WI38 (cell line): ENCODE results near the gene HIRIP3.
"Not testable (repeated sequence)": the region's sequence is repeated elsewhere in the genome, so short reads cannot be mapped to it uniquely, and the experiment has no call there.

Source experiments
- H3K4me3 ChIP-seq: 2 replicates; pipeline ENCODE4 v1.5.1; 2011; ENCODE audit warnings: low read depth, mild to moderate bottlenecking, control low read depth, low read length
- TF ChIP-seq, protein P1 (sequence below): IDR thresholded peaks from 2 replicates; pipeline ENCODE4 v1.5.1; 2012; ENCODE audit warnings: low read depth, mild to moderate bottlenecking, control low read depth, low read length

HIRIP3 gene

DNA sequence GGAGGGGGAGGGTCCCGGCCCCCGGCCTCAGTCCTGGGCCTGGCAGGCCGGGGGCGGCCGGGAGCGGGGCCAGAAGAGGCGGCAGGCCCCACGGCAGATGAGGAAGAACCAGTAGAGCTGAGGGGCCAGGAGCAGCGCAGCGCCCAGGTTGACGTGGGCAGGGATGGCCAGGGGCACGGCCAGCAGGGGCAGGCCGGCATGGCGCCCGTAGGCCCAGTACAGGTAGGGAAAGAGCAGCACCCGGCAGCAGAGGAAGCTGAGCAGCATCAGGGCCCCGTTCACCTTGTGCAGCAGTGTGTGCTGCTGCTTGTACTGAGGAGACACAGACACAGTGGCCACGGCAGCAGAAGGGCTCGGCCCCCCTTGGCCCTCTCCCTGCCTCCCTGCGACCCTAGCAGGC, 29.7 kb upstream of the HIRIP3 start:
- H3K4me3 ChIP-seq = no peak overlapping the region

DNA sequence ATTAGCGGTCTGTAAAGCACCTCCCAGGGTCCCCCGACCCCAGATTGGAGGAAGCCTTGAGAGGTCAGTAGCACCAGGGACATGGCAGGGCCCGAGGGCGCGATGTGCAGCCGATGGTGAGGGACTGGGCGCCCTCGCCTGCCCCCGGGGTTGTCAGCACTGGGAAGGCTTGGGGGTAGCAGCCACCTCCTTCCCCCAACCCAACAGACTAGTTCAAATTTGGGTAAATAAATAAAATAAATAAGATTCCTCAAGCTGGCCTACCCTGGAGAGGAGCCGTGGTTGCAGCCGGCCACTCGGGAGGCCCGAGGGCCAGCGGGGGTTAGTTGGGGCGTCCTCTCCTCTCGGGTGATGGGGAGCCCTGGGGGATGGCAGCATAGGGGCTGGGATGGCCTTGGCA, 29.0 kb upstream of the HIRIP3 start:
- TF ChIP-seq, protein P1, sequence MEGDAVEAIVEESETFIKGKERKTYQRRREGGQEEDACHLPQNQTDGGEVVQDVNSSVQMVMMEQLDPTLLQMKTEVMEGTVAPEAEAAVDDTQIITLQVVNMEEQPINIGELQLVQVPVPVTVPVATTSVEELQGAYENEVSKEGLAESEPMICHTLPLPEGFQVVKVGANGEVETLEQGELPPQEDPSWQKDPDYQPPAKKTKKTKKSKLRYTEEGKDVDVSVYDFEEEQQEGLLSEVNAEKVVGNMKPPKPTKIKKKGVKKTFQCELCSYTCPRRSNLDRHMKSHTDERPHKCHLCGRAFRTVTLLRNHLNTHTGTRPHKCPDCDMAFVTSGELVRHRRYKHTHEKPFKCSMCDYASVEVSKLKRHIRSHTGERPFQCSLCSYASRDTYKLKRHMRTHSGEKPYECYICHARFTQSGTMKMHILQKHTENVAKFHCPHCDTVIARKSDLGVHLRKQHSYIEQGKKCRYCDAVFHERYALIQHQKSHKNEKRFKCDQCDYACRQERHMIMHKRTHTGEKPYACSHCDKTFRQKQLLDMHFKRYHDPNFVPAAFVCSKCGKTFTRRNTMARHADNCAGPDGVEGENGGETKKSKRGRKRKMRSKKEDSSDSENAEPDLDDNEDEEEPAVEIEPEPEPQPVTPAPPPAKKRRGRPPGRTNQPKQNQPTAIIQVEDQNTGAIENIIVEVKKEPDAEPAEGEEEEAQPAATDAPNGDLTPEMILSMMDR = no peak

More for the DNA sequence above, 29.7 kb upstream of the HIRIP3 start:
- TF ChIP-seq, protein P1 = no peak

DNA sequence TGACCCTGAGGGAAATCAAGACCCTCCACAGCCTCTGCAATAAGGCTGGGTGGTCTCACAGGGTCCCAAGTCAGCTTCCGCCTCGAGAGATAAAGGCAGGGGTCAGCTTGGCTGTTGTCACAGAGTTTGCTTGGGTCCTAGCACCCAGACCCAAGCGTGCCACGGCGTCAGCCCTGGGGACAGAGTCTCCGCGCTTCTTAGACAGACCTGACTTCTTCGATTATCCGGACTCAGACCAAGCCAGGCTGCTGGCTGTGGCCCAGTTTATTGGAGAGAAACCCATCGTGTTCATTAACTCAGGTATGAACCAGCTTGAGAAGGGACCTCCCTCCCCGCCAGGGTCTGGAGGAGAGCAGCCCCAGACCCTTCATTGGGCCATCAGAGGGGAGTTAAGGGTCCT, 28.2 kb upstream of the HIRIP3 start:
- no peak overlapping the region for H3K4me3 ChIP-seq
- TF ChIP-seq, protein P1 = no peak

More for the DNA sequence above, 29.0 kb upstream of the HIRIP3 start:
- no peak overlapping the region for H3K4me3 ChIP-seq

DNA sequence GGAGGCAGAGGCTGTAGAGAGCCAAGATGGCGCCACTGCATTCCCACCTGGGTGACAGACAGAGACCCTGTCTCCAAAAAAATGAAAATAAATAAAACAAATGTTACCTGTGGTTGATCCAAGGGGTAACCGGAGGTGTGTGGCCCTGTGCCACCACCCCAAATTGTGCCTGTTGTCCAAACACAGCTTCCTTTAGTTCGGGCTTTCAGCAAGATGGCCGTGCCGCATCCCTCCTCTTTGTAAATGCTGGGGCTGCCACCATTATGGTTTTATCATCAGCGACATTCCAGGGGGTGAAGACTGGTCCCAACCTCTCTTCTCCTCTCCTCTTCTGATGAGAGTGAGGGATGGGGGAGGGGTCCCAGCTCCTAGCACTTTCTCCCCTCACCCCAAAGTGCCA, 27.5 kb upstream of the HIRIP3 start, which contains the start of gene C16orf92:
Gene C16orf92 (plus strand): TSS at position 312 of the 400 bp plus-strand sequence. CDS start 143 bp downstream, outside the sequence.
- TF ChIP-seq, protein P1 = no peak
- H3K4me3 ChIP-seq = no peak within 1 kb of the TSS

DNA sequence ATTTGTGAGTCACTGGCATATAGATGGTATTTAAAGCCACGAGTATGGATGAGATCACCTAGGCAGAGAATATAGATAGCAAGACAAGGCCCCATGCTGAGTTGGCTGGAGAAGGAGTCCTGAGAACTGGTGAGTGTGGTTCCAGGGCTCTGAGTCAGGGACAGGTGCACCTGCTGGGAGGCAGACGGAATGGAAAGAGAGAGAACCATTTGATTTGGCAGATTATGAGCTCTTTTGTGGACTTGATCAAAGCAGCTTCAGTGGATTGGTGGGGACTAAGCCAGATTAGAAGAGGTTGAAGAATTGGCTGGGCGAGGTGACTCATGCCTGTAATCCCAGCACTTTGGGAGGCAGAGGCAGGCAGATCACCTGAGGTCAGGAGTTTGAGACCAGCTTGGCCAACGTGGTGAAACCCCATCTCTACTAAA, 23.3 kb upstream of the HIRIP3 start:
- TF ChIP-seq, protein P1 = no peak
- H3K4me3 ChIP-seq = no peak overlapping the region

DNA sequence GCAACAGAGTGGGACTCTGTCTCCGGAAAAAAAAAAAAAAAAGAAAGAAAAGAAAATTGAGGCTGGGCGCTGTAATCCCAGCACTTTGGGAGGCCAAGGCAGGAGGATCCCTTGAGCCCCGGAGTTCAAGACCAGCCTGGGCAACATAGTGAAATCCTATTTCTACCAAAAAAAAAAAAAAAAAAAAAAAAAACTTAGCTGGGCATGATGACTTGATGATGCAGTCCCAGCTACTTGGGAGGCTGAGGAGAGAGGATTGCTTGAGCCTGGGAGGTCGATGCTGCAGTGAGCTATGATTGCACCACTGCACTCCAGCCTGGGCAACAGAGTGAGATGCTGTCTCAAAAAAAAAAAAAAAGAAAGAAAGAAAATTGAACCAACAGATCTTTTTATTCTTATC, 22.5 kb upstream of the HIRIP3 start:
- not testable (repeated sequence) for H3K4me3 ChIP-seq

DNA sequence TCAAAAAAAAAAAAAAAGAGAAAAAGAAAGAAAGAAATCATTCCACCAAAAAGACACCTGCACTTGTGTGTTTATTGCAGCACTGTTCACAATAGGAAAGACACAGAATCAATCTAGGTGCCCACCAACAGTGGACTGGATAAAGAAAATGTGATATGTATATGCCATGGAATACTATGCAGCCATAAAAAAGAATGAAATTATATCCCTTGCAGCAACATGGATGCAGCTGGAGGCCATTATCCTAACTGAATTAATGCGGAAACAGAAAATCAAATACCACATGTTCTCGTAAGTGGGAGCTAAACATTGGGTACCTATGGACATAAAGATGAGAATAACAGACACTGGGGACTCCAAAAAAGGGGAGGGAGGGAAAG, 21.9 kb upstream of the HIRIP3 start:
- TF ChIP-seq, protein P1 = no peak

DNA sequence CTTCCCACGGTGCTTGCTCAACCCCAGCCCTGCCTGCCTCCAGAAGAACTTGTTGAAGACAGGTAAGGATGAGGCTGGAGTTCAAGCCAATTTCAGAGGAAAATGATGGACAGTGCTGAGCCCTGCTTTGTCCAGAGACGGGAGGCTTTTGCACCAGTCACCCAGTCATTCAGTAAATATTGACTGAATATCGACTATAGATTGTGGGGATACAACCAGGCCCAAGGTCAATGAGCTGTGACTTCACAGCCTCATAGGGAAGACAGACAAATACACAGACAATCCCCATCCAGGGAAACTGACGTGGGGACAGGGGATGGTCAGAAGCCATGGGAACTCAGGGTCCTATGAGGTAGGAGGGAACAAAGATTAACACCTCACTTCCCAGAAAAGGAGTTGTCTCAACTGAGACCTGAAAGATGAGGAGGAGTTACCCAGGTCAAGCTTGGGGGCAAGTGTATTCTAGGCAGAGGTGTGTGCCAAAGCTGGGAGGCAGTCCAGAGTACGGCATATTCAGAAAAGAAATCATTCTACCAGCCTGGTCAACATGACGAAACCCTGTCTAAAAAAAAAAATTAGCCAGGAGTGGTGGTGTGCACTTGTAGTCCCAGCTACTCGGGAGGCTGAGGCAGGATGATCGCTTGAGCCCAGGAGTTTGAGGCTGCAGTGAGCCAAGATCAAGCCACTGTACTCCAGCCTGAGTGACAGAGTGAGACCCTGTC, 21.3 kb upstream of the HIRIP3 start:
- H3K4me3 ChIP-seq = no peak overlapping the region
- TF ChIP-seq, protein P1 = no peak

More for the DNA sequence above, 21.9 kb upstream of the HIRIP3 start:
- no peak overlapping the region for H3K4me3 ChIP-seq

DNA sequence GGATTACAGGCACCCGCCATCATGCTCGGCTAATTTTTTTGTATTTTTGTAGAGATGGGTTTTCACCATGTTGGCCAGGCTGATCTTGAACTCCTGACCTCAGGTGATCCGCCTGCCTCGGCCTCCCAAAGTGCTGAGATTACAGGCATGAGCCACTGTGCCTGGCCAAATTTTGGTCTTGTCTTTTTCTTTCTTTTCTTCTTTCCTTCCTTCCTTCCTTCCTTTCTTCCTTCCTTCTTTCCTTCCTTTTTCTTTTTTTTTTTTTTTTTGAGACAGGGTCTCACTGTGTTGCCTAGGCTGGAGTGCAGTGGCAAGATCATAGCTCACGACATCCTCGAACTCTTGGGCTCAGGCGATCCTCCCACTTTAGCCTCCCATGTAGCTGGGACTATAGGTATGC, 20.0 kb upstream of the HIRIP3 start:
- not testable (repeated sequence) for H3K4me3 ChIP-seq

DNA sequence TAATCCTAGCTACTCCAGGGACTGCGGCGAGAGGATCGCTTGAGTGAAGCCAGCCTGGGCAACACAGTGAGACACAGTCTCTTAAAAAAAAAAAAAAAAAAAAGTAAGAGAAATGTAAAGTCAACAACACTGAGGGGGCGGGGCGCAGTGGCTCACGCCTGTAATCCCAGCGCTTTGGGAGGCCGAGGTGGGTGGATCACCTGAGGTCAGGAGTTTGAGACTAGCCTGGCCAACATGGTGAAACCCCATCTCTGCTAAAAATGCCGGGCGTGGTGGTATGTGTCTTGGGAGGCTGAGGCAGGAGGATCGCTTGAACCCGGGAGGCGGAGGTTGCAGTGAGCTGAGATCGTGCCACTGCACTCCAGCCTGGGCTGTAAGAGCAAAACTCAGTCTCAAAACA, 17.2 kb upstream of the HIRIP3 start:
- H3K4me3 ChIP-seq = not testable (repeated sequence)
